Thyroid gland (tissue), 4 donors: ENCODE data around the gene PRDM11.

Experiments used
- POLR2A ChIP-seq, 2 donors: fragments of 450-650 bp; IDR thresholded peaks; one replicate each; pipeline ENCODE4 v1.6.1; 2017; ENCODE audit warnings: antibody characterized with exemption in 2 of 2, mild to moderate bottlenecking in 2 of 2, moderate library complexity in 1 of 2
- TF ChIP-seq, protein P1 (sequence below), 6 experiments: fragments of 200-600 bp in 3 of 6; fragments of 450-650 bp in 3 of 6; sonication (generic) in 3 of 6; IDR thresholded peaks; one replicate each; pipeline ENCODE4 v1.5.1; 2016 to 2019; ENCODE audit warnings: antibody characterized with exemption in 6 of 6, mild to moderate bottlenecking in 2 of 6, inconsistent platforms in 1 of 6, moderate library complexity in 1 of 6

DNA sequence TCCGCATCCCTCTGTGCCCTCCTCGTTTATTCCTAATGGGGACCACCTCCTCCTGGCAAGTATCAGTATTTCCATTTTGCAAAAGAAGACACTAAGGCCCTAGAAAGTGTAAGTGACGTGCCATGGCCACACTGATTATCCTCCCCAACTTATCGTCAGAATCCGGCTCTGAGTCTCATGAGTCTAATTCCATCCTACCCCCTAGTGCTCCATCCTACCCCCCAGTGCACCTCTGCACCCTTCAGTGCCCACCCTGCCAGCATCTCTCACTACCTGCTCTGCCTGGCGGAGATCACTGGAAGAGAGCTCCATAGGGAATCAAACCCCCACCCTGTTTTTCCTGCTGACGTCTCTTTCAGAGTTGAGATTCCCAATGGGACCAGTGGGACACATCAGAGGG lies 31.8 kb downstream of the PRDM11 start:
- TF ChIP-seq, protein P1, sequence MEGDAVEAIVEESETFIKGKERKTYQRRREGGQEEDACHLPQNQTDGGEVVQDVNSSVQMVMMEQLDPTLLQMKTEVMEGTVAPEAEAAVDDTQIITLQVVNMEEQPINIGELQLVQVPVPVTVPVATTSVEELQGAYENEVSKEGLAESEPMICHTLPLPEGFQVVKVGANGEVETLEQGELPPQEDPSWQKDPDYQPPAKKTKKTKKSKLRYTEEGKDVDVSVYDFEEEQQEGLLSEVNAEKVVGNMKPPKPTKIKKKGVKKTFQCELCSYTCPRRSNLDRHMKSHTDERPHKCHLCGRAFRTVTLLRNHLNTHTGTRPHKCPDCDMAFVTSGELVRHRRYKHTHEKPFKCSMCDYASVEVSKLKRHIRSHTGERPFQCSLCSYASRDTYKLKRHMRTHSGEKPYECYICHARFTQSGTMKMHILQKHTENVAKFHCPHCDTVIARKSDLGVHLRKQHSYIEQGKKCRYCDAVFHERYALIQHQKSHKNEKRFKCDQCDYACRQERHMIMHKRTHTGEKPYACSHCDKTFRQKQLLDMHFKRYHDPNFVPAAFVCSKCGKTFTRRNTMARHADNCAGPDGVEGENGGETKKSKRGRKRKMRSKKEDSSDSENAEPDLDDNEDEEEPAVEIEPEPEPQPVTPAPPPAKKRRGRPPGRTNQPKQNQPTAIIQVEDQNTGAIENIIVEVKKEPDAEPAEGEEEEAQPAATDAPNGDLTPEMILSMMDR (IDR thresholded peaks at IDR 0.05), result no peak
- TF ChIP-seq POLR2A (IDR thresholded peaks at IDR 0.05), result no peak
